Naive thymus-derived CD8-positive, alpha-beta T cell (primary cell): ENCODE results near the gene ACOT2. TPM values are rescaled to one million over a fixed set of nuclear protein-coding genes. Genes with fewer than 3 reads are reported as not detected.
"Not testable (repeated sequence)": the region's sequence is repeated elsewhere in the genome, so short reads cannot be mapped to it uniquely, and the experiment has no call there.

Experiments used
- ATAC-seq, 2 donors: fragments of 150-1000 bp; cut with Tn5 transposase in 1 of 2; sonication (Bioruptor Pico), chemical (Tn5 transposase) in 1 of 2; 1 replicate in 1 of 2; 2 replicates in 1 of 2; pipeline ENCODE4 v1.10.0; 2021; ENCODE audit warnings: mild to moderate bottlenecking in 2 of 2, moderate library complexity in 2 of 2
- POLR2A ChIA-PET: fragments of 350-600 bp; sonication (Branson Sonifier 250); formaldehyde crosslinking; loops from one replicate; lab custom pipeline; 2021; ENCODE audit warnings: antibody characterized with exemption; lab: Charles Lee
- DNase-seq, 10 donors: peaks; one replicate each; pipeline versions ENCODE4 v3.0.0 to v3.0.0-alpha.2; 2020 to 2022
- H3K27ac Mint-ChIP-seq, 10 donors: one replicate each; pipeline ENCODE4 v1.8.0; 2020 to 2022; ENCODE audit warnings: mild to moderate bottlenecking in 10 of 10, mixed read lengths in 10 of 10, moderate library complexity in 4 of 10, inconsistent platforms in 1 of 10
- H3K27me3 Mint-ChIP-seq, 5 donors: one replicate each; pipeline ENCODE4 v1.8.0; 2021 to 2022; ENCODE audit warnings: mixed read lengths in 5 of 5
- H3K36me3 Mint-ChIP-seq, 3 donors: one replicate each; pipeline ENCODE4 v1.8.0; 2020 to 2022; ENCODE audit warnings: mixed read lengths in 3 of 3, mild to moderate bottlenecking in 2 of 3, inconsistent platforms in 1 of 3
- H3K4me1 Mint-ChIP-seq, 4 donors: one replicate each; pipeline ENCODE4 v1.8.0; 2021 to 2022; ENCODE audit warnings: mixed read lengths in 4 of 4
- H3K4me3 Mint-ChIP-seq, 10 donors: one replicate each; pipeline ENCODE4 v1.8.0; 2020 to 2022; ENCODE audit warnings: mild to moderate bottlenecking in 10 of 10, mixed read lengths in 10 of 10, moderate library complexity in 6 of 10, inconsistent platforms in 1 of 10
- H3K9me3 Mint-ChIP-seq, 9 donors: one replicate each; pipeline ENCODE4 v1.8.0; 2020 to 2022; ENCODE audit warnings: mixed read lengths in 9 of 9, mild to moderate bottlenecking in 3 of 9, inconsistent platforms in 1 of 9, moderate library complexity in 1 of 9
- polyA plus RNA-seq, 3 donors: library from polyadenylated mRNA; unstranded; fragments of 300-500 nt; fragmentation: Illumina TruSeq; gene quantifications; one replicate each; pipeline ENCODE4 v1.2.3, GENCODE V29; 2021
- total RNA-seq, 8 experiments: library from RNA in 2 of 8; stranded (reverse) in 2 of 8; gene quantifications; one replicate each; pipeline ENCODE4 v1.2.3 and lab custom pipeline; 2021 to 2026

The ACOT2 gene
- total and polyA plus RNA-seq, 5 experiments from 2014 or later = 11.2 to 29.8 (median 25.0) TPM

- H3K4me3 Mint-ChIP-seq, ATAC-seq, H3K27ac Mint-ChIP-seq, POLR2A ChIA-PET, H3K9me3 Mint-ChIP-seq, DNase-seq, H3K27me3 Mint-ChIP-seq: not testable (repeated sequence)
- Mint-ChIP-seq H3K4me1 (peaks cover 10 to 22% (median 17%) of the 10 kb centered on the region in 4 donors), H3K36me3 (peaks cover 5 to 38% (median 5%) of the 10 kb centered on the region in 3 donors)
These were observed 4.0 kb downstream of the ACOT2 start for GRCh38 chr14:73573034-73573433.

GRCh38 chr14:73573740-73574139 is 4.7 kb downstream of the ACOT2 start:
- H3K27ac Mint-ChIP-seq, H3K27me3 Mint-ChIP-seq, POLR2A ChIA-PET, H3K4me3 Mint-ChIP-seq, DNase-seq, H3K9me3 Mint-ChIP-seq, ATAC-seq: not testable (repeated sequence)
- Mint-ChIP-seq H3K4me1 (peaks cover 4 to 15% (median 10%) of the 10 kb centered on the region in 4 donors), H3K36me3 (peaks cover 5 to 41% (median 5%) of the 10 kb centered on the region in 3 donors)

DNA sequence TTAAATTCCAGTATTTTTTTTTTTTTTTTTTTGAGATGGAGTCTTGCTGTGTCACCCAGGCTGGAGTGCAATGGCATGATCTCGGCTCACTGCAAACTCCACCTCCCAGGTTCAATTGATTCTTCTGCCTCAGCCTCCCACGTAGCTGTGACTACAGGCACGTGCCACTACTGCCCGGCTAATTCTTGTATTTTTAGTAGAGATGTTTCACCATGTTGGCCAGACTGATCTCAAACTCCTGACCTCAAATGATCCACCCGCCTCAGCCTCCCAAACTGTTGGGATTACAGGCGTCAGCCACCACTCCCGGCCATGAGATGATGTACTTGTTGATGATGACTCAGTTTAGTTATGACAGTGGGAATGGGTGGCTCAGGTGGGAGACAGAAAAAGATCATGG is 5.2 kb downstream of the ACOT2 start:
- Mint-ChIP-seq H3K4me1 (peaks cover 2 to 11% (median 8%) of the 10 kb centered on the region in 4 donors), H3K36me3 (peaks cover 5 to 41% (median 5%) of the 10 kb centered on the region in 3 donors)
- ATAC-seq, H3K27ac Mint-ChIP-seq, POLR2A ChIA-PET, H3K27me3 Mint-ChIP-seq, DNase-seq, H3K4me3 Mint-ChIP-seq, H3K9me3 Mint-ChIP-seq: not testable (repeated sequence)

- ATAC-seq (no peak), DNase-seq (no peak)
- Mint-ChIP-seq H3K9me3 (no peaks in the 10 kb centered on the region), H3K27me3 (no peaks in the 10 kb centered on the region), H3K4me1 (peaks cover 0 to 2% (median 0%) of the 10 kb centered on the region in 4 donors), H3K4me3 (no peak overlapping the region), H3K27ac (no peak overlapping the region), H3K36me3 (peaks cover 5 to 57% (median 11%) of the 10 kb centered on the region in 3 donors)
- POLR2A ChIA-PET = no interaction called here
These were observed 7.4 kb downstream of the ACOT2 start for GRCh38 chr14:73576391-73576790.

DNA sequence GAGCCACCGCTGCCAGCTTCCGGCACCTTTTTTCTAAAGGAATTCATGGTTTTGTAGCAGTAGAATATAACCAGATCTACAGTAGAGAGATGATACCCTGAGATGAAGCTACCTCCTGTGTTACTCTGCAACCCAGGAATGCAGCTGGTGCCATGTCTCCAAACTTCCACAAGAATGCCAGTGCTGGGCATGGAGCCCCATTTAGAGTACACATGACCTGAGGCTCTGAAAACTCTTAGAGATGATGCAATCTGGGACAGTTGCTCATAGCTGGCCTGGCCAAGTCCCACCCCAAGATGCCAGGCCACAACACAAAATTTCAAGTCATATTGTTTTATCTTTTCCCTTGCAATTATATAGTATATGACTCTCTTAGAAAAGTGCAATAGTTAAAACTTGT is 8.2 kb downstream of the ACOT2 start:
- H3K9me3 Mint-ChIP-seq, H3K27me3 Mint-ChIP-seq, H3K27ac Mint-ChIP-seq, H3K4me1 Mint-ChIP-seq, H3K4me3 Mint-ChIP-seq, DNase-seq, ATAC-seq: not testable (repeated sequence)
- POLR2A ChIA-PET = interaction anchor here (1.3 kb wide), 1 partner anchor 8 kb away, joined by 3 read pairs; the partner anchor contains the start of gene ACOT2
- H3K36me3 Mint-ChIP-seq = peaks cover 5 to 56% (median 11%) of the 10 kb centered on the region in 3 donors

DNA sequence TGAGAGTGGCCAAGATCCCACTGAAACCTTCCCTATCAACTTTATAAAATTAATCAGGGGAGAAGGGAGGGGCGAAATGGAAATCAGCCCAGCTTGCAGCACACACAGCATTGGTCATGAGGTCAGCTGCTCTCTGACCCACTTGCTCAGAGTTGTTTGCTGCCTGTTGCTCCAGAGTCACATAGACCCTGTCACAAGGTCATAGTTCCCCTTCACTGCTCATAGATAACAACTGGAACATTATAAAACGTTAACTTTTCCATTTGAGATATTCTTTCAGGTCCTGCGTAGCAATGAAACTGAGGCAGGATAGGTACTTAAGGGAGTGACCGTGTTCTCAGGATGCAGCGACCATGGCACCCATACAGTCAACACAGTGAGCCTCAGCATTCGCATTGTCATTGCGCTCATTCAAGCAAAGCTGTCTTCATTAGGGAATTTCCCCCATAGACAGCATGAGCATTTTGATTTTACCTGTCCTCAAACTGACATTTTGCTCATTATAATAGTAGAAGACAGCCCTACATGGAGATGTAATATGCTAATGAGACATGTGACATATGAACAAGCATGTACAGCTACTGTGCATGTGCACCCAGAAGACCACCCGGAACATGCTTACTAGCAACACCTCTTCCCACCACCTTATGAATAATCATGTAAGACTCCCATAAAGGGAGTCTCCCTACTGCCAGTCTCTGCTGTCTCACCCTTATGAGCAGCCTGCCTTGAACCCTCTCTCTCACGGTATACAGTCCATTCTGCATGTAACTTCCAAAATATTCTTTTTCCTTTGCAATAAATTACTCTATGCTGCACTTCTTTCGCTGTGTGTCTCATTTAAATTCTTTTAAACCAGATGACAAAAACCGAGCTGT is 13.3 kb downstream of the ACOT2 start:
- H3K27me3 Mint-ChIP-seq, DNase-seq, POLR2A ChIA-PET, ATAC-seq, H3K27ac Mint-ChIP-seq, H3K4me1 Mint-ChIP-seq, H3K4me3 Mint-ChIP-seq, H3K9me3 Mint-ChIP-seq: not testable (repeated sequence)
- H3K36me3 Mint-ChIP-seq = peaks cover 0 to 30% (median 6%) of the 10 kb centered on the region in 3 donors

DNA sequence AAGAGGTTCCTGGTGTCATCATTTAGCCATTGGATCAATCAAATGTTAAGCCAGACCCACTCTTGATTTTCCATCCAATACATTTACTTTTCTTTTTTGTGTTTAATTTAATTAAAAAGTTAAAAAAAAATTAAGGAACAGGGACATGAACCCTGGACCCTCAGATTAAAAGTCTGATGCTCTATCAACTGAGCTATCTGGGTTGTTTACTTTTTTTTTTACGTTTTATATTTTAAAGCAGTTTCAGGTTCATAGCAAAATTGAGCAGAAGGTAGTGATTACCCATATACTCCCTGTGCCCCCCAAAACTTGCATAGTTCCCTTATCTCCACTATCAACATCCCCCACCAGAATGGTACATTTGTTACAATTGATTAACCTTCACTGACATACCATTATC is 19.7 kb downstream of the ACOT2 start:
- DNase-seq (no peak), ATAC-seq (no peak)
- H3K4me1 Mint-ChIP-seq = peaks cover 2 to 24% (median 7%) of the 10 kb centered on the region in 4 donors
- peak overlapping the region in 1 of 10 donors; percentile 12 for H3K27ac Mint-ChIP-seq
- no peaks in the 10 kb centered on the region for H3K9me3 Mint-ChIP-seq
- POLR2A ChIA-PET = interaction anchor here (1.2 kb wide), 1 partner anchor 80 kb away, joined by 4 read pairs; no protein-coding TSS in a partner anchor
- no peak overlapping the region for H3K4me3 Mint-ChIP-seq
- H3K36me3 Mint-ChIP-seq = peaks cover 0 to 6% (median 0%) of the 10 kb centered on the region in 3 donors
- no peaks in the 10 kb centered on the region for H3K27me3 Mint-ChIP-seq

- peaks cover 5 to 25% (median 7%) of the 10 kb centered on the region in 4 donors for H3K4me1 Mint-ChIP-seq
- ATAC-seq (no peak), DNase-seq (no peak)
- H3K27ac Mint-ChIP-seq = peak overlapping the region in 1 of 10 donors; percentile 12
- no peaks in the 10 kb centered on the region for H3K27me3 Mint-ChIP-seq
- H3K9me3 Mint-ChIP-seq = no peaks in the 10 kb centered on the region
- H3K4me3 Mint-ChIP-seq = peak overlapping the region in 3 of 10 donors; percentile 28 to 84 (median 75)
- peaks cover 0 to 6% (median 0%) of the 10 kb centered on the region in 3 donors for H3K36me3 Mint-ChIP-seq
- POLR2A ChIA-PET = interaction anchor here (1.2 to 3.7 kb wide), 2 partner anchors 24 to 81 kb away, joined by 4 to 40 read pairs; partner anchors contain the start of gene ACOT6
These were observed 20.1 kb downstream of the ACOT2 start for GRCh38 chr14:73589116-73589515.

DNA sequence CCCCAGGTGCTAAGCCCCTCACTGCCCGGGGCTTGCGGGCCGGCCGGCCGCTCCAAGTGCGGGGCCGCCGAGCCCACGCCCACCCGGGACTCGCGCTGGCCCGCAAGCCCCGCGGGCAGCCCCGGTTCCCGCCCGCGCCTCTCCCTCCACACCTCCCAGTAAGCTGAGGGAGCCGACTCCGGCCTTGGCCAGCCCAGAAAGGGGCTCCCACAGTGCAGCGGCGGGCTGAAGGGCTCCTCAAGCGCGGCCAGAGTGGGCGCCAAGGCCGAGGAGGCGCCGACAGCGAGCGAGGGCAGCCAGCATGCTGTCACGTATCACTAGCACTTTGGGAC is 21.6 kb downstream of the ACOT2 start:
- H3K4me3 Mint-ChIP-seq = peak overlapping the region in 5 of 10 donors; percentile 73 to 88 (median 81)
- H3K4me1 Mint-ChIP-seq = peaks cover 5 to 25% (median 7%) of the 10 kb centered on the region in 4 donors
- POLR2A ChIA-PET = interaction anchor here (0.8 to 3.7 kb wide), 2 partner anchors 22 to 27 kb away, joined by 3 to 40 read pairs; partner anchors contain the start of gene ACOT6
- H3K36me3 Mint-ChIP-seq, H3K9me3 Mint-ChIP-seq, DNase-seq, H3K27me3 Mint-ChIP-seq, ATAC-seq: not testable (repeated sequence)
- H3K27ac Mint-ChIP-seq = peak overlapping the region in 1 of 10 donors; percentile 65

GRCh38 chr14:73591690-73592449 is 22.9 kb downstream of the ACOT2 start, which contains the start of gene ACOT4:
ACOT4 (plus strand) TSS chr14:73591873; CDS start chr14:73591960, 87 bp downstream.
- peak within 1 kb of the TSS; percentile 68 to 88 (median 78) for H3K4me3 Mint-ChIP-seq
- POLR2A ChIA-PET = interaction anchor here (0.7 to 3.7 kb wide), 9 partner anchors 13 to 1153 kb away, joined by 3 to 40 read pairs (median 3); partner anchors contain the start of genes ACOT2, ACOT6 and RIOX1
- H3K4me1 Mint-ChIP-seq = peaks cover 5 to 25% (median 7%) of the 10 kb centered on the region in 4 donors
- H3K36me3 Mint-ChIP-seq = no peaks in the 10 kb centered on the region
- no peaks in the 10 kb centered on the region for H3K27me3 Mint-ChIP-seq
- peak within 1 kb of the TSS in 9 of 10 donors; percentile 48 to 89 (median 65) for H3K27ac Mint-ChIP-seq
- no peaks in the 10 kb centered on the region for H3K9me3 Mint-ChIP-seq
- DNase-seq = peak; percentile 21 to 71 (median 55)
- ATAC-seq = peak; percentile 87 to 88

DNA sequence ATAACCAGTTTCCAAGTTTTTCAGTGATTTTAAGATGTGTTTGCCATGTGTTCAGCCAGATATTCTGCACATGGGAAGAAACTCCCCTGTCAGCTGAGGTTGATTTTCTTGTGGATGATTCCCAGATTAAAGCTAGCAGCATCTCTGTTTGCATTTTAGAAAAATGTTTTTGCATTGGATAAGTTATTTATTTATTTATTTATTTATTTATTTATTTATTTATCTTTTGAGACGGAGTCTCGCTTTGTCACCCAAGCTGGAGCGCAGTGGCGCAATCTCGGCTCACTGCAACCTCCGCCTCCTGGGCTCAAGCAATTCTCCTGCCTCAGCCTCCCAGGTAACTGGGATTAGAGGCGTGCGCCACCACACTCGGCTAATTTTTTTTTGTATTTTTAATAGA is 25.5 kb downstream of the ACOT2 start:
- H3K36me3 Mint-ChIP-seq = no peaks in the 10 kb centered on the region
- POLR2A ChIA-PET = no interaction called here
- ATAC-seq (no peak), DNase-seq (no peak)
- H3K4me1 Mint-ChIP-seq = peaks cover 4 to 19% (median 6%) of the 10 kb centered on the region in 4 donors
- H3K9me3 Mint-ChIP-seq = no peaks in the 10 kb centered on the region
- H3K4me3 Mint-ChIP-seq = no peak overlapping the region
- H3K27ac Mint-ChIP-seq = no peak overlapping the region
- H3K27me3 Mint-ChIP-seq = no peaks in the 10 kb centered on the region

GRCh38 chr14:73599499-73599898 is 30.5 kb downstream of the ACOT2 start:
- DNase-seq = no peak
- POLR2A ChIA-PET = interaction anchor here (1.3 kb wide), 1 partner anchor 13 kb away, joined by 4 read pairs; the partner anchor contains the start of gene ACOT6

More at GRCh38 chr14:73599499-73599898, 30.5 kb downstream of the ACOT2 start:
- no peaks in the 10 kb centered on the region for H3K9me3 Mint-ChIP-seq
- peaks cover 0 to 2% (median 0%) of the 10 kb centered on the region in 4 donors for H3K4me1 Mint-ChIP-seq
- no peak for ATAC-seq
- H3K4me3 Mint-ChIP-seq = no peak overlapping the region
- no peaks in the 10 kb centered on the region for H3K27me3 Mint-ChIP-seq
- no peak overlapping the region for H3K27ac Mint-ChIP-seq
- H3K36me3 Mint-ChIP-seq = no peaks in the 10 kb centered on the region
